SH-SY5Y (cell line): ENCODE results near the gene SRRD.

ENCODE experiments used
- GATA2 ChIP-seq: IDR thresholded peaks from 2 replicates; pipeline ENCODE4 v1.6.1; 2011; ENCODE audit warnings: mild to moderate bottlenecking, low read depth, low read length
- GATA3 ChIP-seq: IDR thresholded peaks from 2 replicates; pipeline ENCODE4 v1.6.1; 2011; ENCODE audit warnings: low read depth, mild to moderate bottlenecking, low read length, moderate library complexity

The SRRD gene, protein sequence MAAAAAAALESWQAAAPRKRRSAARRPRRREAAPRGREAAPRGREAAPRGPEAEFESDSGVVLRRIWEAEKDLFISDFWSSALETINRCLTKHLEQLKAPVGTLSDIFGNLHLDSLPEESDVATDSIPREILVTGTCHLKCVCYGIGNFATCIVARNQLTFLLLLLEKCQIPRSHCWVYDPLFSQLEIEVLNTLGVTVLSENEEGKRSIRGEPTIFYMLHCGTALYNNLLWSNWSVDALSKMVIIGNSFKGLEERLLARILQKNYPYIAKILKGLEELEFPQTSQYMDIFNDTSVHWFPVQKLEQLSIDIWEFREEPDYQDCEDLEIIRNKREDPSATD

DNA sequence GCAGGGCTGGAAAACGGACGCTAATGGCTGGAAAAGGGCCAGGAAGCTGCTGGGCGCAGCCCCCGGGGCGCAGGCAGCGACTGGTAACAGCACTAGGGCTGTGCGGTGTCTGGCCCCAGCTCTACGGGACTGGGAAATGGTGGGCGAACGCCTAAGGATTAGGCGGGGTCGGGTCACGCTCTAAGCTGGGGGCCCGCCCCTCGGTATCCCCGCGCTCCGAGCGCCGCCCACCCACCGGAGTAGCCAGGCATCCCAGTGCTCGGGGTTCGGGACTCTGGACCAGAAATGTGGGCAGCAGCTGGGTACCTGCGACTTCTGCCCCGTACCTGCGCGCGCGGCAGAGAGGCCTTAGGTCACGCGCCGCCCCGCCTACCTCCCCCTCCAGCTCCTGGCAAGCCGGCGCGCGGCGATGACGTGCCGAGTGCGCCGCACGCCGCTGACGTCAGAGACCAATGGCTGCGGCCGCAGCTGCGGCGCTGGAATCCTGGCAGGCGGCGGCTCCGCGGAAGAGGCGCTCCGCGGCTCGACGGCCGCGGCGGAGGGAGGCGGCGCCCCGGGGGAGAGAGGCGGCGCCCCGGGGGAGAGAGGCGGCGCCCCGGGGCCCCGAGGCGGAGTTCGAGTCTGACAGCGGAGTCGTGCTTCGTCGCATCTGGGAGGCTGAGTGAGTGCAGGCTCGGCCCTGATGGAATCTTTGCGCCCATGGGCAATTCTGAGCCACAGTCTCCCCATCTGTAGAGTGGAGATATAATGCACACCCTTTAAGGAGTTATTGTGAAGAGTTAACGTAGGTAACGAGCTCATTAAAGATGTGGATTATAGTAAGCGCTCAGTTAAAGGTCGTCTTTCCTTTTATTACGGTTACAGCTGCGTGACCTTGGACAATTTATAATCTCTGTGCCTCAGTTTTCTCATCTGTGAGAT, at the start of gene SRRD, which contains the start of gene HPS4:
SRRD (plus strand) TSS at position 439 of the 921 bp plus-strand sequence; CDS start at position 453, 14 bp downstream.
HPS4 (minus strand) TSS at position 345 of the 921 bp plus-strand sequence. CDS start 2,021 bp downstream, outside the sequence.
- TF ChIP-seq GATA3 = no peak
- TF ChIP-seq GATA2 = peak; percentile 32

DNA sequence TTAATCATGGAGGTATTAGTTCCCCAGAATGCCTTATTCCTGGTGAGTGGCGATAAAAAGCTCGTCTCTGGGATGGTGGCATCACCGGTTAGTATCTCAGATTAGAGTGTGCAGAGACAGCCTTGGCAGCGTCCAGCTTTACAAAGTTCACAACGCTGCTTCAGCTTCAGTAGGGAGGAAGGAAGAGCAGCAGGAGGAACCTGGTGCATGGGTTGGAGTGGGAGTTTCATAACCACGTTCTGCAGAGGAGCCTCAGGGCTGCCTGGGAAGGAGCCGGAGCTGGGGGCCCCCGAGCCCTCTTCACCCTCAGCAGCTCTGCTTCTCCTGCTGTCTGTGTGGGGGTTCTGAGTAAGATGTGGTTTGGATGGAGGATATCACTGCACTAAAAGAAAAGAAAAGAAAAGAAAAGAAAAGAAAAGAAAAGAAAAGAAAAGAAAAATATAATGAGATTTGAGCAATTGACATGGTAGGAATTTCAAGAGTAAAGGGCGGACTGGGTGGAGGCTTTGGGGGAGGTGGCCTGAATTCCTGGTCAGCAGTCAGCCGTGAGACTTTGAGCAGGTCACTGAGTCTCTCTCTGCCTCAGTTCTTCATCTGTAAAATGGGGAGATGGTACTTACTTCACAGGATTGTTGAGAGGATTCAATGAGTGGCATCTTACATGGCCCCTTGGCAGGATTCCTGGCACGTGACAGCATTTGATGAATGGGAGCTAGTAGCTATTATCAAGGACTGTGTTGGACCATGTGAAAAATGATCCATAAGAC, 48.2 kb upstream of the SRRD start:
- TF ChIP-seq GATA3 = no peak
- no peak for TF ChIP-seq GATA2

DNA sequence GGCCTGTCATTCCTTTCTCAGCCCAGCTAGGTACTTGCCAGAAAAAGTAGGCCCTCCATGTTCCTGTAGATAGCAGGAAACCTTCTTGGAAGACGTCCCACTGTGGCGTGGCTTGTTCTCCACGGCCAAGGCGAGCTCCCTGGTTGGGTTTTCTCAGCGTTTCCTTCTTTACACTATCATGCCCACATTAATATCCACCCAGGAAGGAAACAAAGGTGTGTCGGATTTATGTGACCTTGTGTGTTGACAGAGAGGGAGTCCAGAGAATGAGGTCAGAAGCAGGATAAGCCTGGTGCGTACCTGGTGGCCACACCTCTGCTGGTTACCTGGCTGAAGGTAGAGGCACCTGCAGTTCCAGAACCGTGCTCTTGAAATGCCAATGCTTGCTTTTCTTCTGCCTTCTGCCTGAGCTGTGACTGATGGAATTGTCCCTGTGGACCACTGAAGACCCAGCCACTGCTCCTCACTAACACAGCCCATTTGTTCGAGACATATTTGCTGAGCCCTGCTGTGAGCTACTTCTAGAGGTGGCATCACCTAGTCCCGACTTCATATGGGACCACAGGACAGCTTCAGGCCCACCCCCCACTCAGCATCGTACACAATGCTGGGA, 46.7 kb upstream of the SRRD start:
- TF ChIP-seq GATA3 (no peak), GATA2 (no peak)

DNA sequence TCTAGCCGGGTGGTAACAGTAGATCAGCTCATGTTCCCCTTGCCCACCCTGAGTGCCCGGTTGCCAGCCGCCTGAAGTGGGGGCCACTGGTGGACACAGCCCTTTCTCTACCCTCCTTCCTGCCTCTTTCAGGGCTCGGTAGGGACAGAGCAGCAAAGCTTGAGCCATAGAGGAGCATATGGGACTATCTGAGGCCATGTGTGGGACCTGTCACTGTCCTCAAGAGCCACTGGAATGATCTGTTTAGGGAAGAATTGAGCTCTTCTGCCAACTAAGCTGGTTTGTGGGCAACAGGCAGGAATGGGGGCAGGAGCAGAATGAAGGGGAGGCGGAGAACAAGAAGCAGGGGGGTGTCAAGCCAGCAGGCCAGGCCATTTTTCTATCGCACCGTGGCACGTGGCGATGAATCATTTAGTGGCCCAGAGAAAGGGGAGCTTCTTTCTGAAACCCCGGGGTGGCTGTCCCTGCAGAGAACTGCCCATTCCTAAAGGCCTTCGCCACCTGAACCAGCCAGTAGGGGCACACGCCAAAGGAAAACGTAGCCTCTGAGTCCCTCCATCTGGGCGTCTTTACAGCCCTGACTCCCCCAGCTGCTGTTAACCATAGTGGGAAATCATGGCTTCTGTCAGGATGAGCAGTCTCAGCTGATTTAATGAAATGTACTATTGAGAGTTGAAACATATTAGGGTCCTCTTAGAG, 45.8 kb upstream of the SRRD start:
- no peak for TF ChIP-seq GATA2
- no peak for TF ChIP-seq GATA3

DNA sequence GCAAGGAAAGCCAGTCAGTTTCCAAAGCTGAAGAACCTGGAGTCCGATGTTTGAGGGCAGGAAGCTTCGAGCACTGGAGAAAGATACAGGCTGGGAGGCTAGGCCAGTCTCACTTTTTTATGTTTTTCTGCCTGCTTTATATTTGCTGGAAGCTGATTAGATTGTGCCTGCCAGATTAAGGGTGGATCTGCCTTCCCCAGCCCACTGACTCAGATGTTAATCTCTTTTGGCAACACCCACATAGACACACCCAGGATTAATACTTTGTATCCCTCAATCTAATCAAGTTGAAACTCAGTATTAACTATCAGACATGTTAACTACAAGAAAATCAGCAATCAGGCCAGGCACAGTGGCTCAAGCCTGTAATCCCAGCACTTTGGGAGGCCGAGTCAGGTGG, 44.9 kb upstream of the SRRD start:
- TF ChIP-seq GATA2 = peak; percentile 47; the same call in 1 of the 2 replicates

DNA sequence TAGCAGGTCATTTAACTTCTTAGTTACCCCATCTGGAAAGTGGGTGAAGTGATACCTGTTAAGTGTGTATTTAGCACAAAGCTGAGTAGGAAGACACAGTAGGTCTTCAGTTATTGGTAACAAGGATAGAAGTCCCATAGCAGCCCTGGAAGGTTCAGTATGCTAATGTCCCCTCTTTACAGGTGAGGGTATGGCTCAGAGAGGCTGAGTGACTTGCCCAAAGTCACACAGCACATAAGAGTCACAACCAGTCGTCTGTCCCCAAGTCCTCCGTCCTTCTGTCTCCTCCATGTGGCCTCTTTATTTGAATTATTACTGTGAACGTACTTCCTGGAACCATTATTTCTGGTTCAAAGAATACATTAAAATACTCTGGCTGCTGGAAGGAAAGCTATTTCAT, 44.1 kb upstream of the SRRD start:
- TF ChIP-seq GATA3 = no peak
- no peak for TF ChIP-seq GATA2

DNA sequence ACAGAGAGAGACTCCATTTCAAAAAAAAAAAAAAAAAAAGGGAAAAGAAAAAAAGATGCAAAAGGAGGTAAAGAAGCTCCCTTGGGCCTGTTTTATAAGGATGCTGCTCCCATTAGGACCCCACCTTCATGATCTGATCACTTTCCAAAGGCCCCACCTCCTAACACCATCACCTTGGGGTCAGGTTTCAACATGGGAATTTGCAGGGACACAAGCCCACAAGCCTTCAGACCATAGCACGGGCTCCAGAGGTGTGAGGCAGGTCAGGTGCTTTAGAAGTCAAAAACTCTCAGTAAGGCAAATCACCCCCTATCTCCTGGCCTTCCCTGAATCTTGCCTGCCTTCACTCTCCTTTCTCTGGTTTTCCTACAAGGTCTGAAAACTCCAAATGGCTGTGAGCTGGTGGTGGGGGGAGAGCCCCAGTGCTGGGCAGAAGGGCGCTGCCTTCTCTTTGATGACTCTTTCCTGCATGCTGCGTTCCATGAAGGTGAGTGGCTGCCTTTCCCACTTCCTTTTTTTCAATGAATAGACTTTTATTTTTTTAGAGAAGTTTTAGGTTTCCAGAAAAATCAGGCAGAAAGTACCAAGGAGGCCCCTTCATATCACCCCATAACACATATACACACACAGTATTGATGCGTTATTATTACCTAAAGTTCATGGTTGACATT, 41.5 kb upstream of the SRRD start:
- TF ChIP-seq GATA3 (no peak), GATA2 (no peak)

DNA sequence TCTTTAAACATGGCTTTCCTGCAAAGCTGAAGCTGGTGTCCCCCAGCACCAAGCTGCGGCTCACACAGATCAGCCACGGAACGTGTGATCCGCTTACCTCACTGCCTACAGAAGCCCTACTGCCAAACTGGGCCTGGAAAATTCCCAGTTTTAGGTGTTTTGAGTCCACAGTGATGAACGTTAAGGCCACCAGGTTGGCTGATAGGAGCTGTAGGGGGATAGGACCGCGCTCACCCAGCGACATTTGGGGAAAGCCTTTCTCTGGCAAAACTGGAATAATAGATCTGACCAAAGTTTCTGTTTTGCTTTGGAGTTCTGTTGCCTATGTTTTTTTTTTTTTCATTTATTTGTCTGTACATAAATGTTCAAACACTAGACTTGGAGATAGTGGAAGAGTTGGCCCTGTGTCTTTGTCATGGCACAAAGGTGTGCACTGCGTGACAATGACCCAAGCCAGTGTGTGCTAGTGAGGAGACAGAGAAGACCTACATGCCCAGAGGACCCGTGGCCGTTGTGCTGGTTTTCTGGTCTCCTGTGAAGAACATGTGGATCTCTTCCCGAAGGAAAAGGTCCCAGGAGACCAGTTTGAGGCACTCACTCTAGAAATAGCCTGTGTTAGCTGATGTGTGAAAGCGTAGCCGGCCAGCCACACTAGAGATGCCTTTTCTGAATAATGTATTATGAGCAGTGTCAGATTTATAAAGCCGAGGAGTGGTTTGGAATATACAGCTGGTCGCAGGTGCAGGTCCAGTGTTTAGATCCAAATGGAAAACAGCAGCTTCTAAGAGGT, 39.6 kb upstream of the SRRD start:
- no peak for TF ChIP-seq GATA2
- no peak for TF ChIP-seq GATA3

DNA sequence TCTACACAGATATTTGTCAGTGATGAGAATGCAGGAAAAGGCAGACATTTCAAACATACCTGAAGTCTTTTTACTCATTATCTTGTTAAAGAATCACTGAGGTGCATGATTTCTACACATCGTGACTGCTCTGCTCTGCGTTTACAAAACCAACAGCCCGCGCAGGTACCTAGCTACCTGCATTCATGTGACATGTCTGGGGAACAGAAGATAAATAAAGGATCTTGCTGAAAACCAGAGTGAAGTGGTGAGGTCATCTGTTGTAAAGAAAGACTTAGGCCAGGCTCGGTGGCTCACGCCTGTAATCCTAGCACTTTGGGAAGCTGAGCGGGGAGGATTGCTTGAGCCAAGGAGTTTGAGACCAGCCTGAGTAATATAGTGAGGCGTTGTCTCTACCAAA, 38.9 kb upstream of the SRRD start:
- no peak for TF ChIP-seq GATA2
- TF ChIP-seq GATA3 = no peak

DNA sequence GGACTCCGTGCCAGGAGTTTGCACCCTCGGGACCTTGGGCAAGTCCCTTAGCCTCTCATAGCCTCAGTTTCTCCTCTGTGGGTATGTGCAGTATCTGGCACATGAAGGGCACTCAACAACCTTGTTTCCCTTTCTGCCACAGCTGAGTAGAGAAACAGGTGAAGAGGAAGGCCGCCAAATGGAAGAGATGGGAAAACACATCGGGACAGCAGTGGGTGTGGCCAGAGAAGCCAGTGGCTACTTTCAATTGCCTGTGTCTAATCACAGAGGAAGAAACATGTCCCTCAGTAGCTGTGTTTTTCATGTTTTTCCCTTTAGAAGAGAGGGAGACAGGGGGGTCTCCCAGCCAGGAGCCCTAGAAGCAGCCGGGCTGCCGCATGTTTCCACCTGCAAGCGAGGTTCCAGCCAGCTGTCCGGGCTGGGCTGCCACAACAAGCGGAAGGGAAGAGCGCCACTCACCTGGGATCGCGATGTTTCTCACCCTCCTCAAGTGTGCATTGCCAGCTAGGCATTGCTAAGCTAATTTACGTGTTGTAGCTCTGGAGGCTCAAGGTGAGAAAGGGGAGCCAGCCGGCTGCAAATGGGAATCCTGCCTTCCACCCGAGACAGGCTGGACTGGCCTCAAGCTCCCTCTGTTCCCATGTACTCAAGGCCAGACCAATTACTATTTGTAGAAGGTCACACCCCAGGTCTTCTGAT, 38.0 kb upstream of the SRRD start:
- TF ChIP-seq GATA3 (no peak), GATA2 (no peak)

DNA sequence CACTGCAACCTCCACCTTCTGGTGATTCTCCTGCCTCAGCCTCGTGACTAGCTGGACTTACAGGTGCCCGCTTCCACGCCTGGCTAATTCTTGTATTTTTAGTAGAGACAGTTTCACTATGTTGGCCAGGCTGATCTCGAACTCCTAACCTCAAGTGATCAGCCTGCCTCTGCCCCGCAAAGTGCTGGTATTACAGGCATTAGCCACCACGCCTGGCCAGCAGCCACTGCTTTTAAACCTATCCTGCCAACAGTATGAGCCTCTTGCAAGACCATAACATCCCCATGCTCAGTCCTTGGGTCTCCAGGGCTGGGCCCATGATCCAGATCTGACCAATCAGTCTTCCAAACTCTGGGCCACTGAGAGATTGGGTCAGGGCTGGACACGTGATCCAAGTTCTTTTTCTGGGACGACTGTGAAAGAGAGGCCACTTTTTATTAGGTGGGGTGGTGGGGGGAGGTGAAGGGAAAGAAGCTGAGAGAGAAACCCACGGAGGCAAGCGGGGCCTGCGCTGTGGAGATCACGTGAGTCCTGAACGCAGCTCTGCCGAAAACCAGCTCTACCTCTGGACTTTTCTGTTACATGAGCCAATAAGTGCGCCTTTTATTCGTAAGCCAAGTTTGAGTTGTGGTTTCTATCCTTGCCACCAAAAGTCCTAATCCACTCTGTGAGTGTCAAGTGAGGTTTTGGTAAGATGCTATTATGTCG, 36.7 kb upstream of the SRRD start:
- no peak for TF ChIP-seq GATA2
- no peak for TF ChIP-seq GATA3
